ENCODE data around the gene ENDOD1.

ENDOD1 gene

DNA sequence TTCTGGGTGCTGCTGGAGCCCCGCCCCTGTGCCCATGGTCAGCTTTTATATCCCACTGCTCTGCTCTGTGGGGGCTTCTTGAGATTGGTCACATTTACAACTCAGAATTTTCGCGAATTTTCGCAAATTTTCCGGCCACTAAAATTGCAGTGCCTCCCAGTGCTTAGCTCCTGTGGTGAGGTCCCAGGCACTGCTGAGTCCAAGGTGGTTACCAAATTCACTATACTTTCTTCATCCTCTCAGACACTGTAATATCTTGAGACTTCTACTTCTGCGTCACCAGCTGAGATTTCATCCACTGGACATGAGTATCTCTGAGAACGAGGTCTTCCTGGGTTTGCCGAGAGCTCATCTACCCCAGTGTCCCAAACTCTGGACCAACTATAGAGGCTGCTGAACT is 31.7 kb upstream of the ENDOD1 start:
- Histone ChIP-seq H3K4me3 (ENCODE audit: low read depth in 1 of 5, low read length in 5 of 5) (no peak overlapping the region), H3K36me3 (ENCODE audit: control insufficient read depth in 5 of 5, insufficient read depth in 5 of 5, low read length in 5 of 5) (no peaks in the 10 kb centered on the region), H3K27ac (ENCODE audit: low read depth, low read length) (no peak overlapping the region), H3K27me3 (ENCODE audit: control insufficient read depth in 5 of 5, insufficient read depth in 4 of 5, low read length in 5 of 5) (peaks cover 0 to 10% (median 8%) of the 10 kb centered on the region in 5 donors), H3K9ac (ENCODE audit: low read length in 5 of 5) (no peak overlapping the region), H3K9me3 (ENCODE audit: control insufficient read depth in 5 of 5, low read length in 5 of 5) (no peaks in the 10 kb centered on the region), H3K4me1 (ENCODE audit: control insufficient read depth in 5 of 5, insufficient read depth in 5 of 5, low read length in 5 of 5) (no peaks in the 10 kb centered on the region)

DNA sequence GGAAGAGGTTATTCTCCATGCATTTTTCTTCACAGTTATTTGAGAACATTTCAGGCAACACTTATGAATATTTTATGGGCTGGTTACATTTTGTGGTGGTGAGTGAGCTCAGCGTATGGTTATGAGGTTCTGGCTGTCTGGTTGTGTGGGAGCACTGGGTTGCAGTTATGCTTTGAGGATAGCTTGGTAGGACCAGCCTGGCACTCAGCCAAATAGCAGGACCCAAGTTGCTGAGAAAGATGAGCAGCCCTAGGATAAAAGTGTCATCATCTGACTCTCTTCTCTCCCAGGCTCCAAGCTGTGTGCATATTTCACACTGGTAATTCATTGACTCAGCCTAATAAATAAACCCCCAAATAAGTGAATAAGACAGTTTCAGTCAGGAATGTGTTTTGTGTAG is 31.0 kb upstream of the ENDOD1 start:
- no peak overlapping the region for H3K4me3 ChIP-seq (ENCODE audit: low read depth in 1 of 5, low read length in 5 of 5)
- H3K27me3 ChIP-seq (ENCODE audit: control insufficient read depth in 5 of 5, insufficient read depth in 4 of 5, low read length in 5 of 5): peaks cover 0 to 7% (median 6%) of the 10 kb centered on the region in 5 donors
- no peak overlapping the region for H3K27ac ChIP-seq (ENCODE audit: low read depth, low read length)
- no peaks in the 10 kb centered on the region for H3K4me1 ChIP-seq (ENCODE audit: control insufficient read depth in 5 of 5, insufficient read depth in 5 of 5, low read length in 5 of 5)
- H3K36me3 ChIP-seq (ENCODE audit: control insufficient read depth in 5 of 5, insufficient read depth in 5 of 5, low read length in 5 of 5): no peaks in the 10 kb centered on the region
- no peaks in the 10 kb centered on the region for H3K9me3 ChIP-seq (ENCODE audit: control insufficient read depth in 5 of 5, low read length in 5 of 5)
- H3K9ac ChIP-seq (ENCODE audit: low read length in 5 of 5): no peak overlapping the region

- Histone ChIP-seq H3K27me3 (ENCODE audit: control insufficient read depth in 5 of 5, insufficient read depth in 4 of 5, low read length in 5 of 5) (peaks cover 0 to 5% (median 2%) of the 10 kb centered on the region in 5 donors), H3K4me3 (ENCODE audit: low read depth in 1 of 5, low read length in 5 of 5) (no peak overlapping the region), H3K27ac (ENCODE audit: low read depth, low read length) (no peak overlapping the region), H3K4me1 (ENCODE audit: control insufficient read depth in 5 of 5, insufficient read depth in 5 of 5, low read length in 5 of 5) (no peaks in the 10 kb centered on the region), H3K9me3 (ENCODE audit: control insufficient read depth in 5 of 5, low read length in 5 of 5) (no peaks in the 10 kb centered on the region), H3K36me3 (ENCODE audit: control insufficient read depth in 5 of 5, insufficient read depth in 5 of 5, low read length in 5 of 5) (no peaks in the 10 kb centered on the region), H3K9ac (ENCODE audit: low read length in 5 of 5) (no peak overlapping the region)
These were observed 30.6 kb upstream of the ENDOD1 start for GRCh38 chr11:95059046-95059445.

GRCh38 chr11:95065336-95065735 is 24.3 kb upstream of the ENDOD1 start:
- Histone ChIP-seq H3K9me3 (ENCODE audit: control insufficient read depth in 5 of 5, low read length in 5 of 5) (no peaks in the 10 kb centered on the region), H3K4me1 (ENCODE audit: control insufficient read depth in 5 of 5, insufficient read depth in 5 of 5, low read length in 5 of 5) (peaks cover 2 to 28% (median 25%) of the 10 kb centered on the region in 5 donors), H3K4me3 (ENCODE audit: low read depth in 1 of 5, low read length in 5 of 5) (no peak overlapping the region), H3K27ac (ENCODE audit: low read depth, low read length) (no peak overlapping the region), H3K27me3 (ENCODE audit: control insufficient read depth in 5 of 5, insufficient read depth in 4 of 5, low read length in 5 of 5) (no peaks in the 10 kb centered on the region), H3K36me3 (ENCODE audit: control insufficient read depth in 5 of 5, insufficient read depth in 5 of 5, low read length in 5 of 5) (no peaks in the 10 kb centered on the region), H3K9ac (ENCODE audit: low read length in 5 of 5) (no peak overlapping the region)

DNA sequence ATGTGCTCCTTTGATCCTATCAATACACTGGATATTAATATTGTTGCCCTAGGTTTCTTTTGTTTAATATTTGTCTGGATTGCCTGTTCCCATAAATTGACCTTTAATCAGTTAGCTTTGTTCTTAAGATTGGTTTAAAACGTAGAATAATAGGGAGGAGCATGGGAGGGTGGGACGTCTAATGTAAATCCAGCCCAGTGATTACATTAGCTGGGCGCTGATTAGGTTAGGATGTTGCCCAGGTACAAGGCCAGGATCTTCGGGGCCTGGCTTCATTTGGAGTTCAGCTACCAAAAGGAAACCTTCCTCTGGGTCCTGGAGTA is 23.0 kb upstream of the ENDOD1 start, which contains the start of gene SRSF8:
TSS of gene SRSF8 (plus strand) at position 204 of the 323 bp plus-strand sequence. CDS start 308 bp downstream, outside the sequence.
- Histone ChIP-seq H3K9ac (ENCODE audit: low read length in 5 of 5) (peak within 1 kb of the TSS; percentile 77 to 97 (median 79)), H3K36me3 (ENCODE audit: control insufficient read depth in 5 of 5, insufficient read depth in 5 of 5, low read length in 5 of 5) (no peaks in the 10 kb centered on the region), H3K9me3 (ENCODE audit: control insufficient read depth in 5 of 5, low read length in 5 of 5) (no peaks in the 10 kb centered on the region), H3K4me3 (ENCODE audit: low read depth in 1 of 5, low read length in 5 of 5) (peak within 1 kb of the TSS; percentile 87 to 100 (median 99)), H3K4me1 (ENCODE audit: control insufficient read depth in 5 of 5, insufficient read depth in 5 of 5, low read length in 5 of 5) (peaks cover 2 to 28% (median 25%) of the 10 kb centered on the region in 5 donors), H3K27me3 (ENCODE audit: control insufficient read depth in 5 of 5, insufficient read depth in 4 of 5, low read length in 5 of 5) (no peaks in the 10 kb centered on the region), H3K27ac (ENCODE audit: low read depth, low read length) (peak within 1 kb of the TSS; percentile 71)

- Histone ChIP-seq H3K4me3 (ENCODE audit: low read depth in 1 of 5, low read length in 5 of 5) (peak overlapping the region; percentile 87 to 100 (median 99)), H3K27me3 (ENCODE audit: control insufficient read depth in 5 of 5, insufficient read depth in 4 of 5, low read length in 5 of 5) (no peaks in the 10 kb centered on the region), H3K4me1 (ENCODE audit: control insufficient read depth in 5 of 5, insufficient read depth in 5 of 5, low read length in 5 of 5) (peaks cover 2 to 28% (median 25%) of the 10 kb centered on the region in 5 donors), H3K36me3 (ENCODE audit: control insufficient read depth in 5 of 5, insufficient read depth in 5 of 5, low read length in 5 of 5) (no peaks in the 10 kb centered on the region), H3K9me3 (ENCODE audit: control insufficient read depth in 5 of 5, low read length in 5 of 5) (no peaks in the 10 kb centered on the region), H3K27ac (ENCODE audit: low read depth, low read length) (peak overlapping the region; percentile 71), H3K9ac (ENCODE audit: low read length in 5 of 5) (peak overlapping the region; percentile 77 to 97 (median 79))
These were observed 22.4 kb upstream of the ENDOD1 start for GRCh38 chr11:95067039-95067840.

GRCh38 chr11:95067841-95068219 is 21.8 kb upstream of the ENDOD1 start:
- H3K36me3 ChIP-seq (ENCODE audit: control insufficient read depth in 5 of 5, insufficient read depth in 5 of 5, low read length in 5 of 5): no peaks in the 10 kb centered on the region
- peak overlapping the region; percentile 77 to 97 (median 79) for H3K9ac ChIP-seq (ENCODE audit: low read length in 5 of 5)
- H3K27me3 ChIP-seq (ENCODE audit: control insufficient read depth in 5 of 5, insufficient read depth in 4 of 5, low read length in 5 of 5): no peaks in the 10 kb centered on the region
- peak overlapping the region; percentile 87 to 100 (median 99) for H3K4me3 ChIP-seq (ENCODE audit: low read depth in 1 of 5, low read length in 5 of 5)
- peak overlapping the region; percentile 71 for H3K27ac ChIP-seq (ENCODE audit: low read depth, low read length)
- no peaks in the 10 kb centered on the region for H3K9me3 ChIP-seq (ENCODE audit: control insufficient read depth in 5 of 5, low read length in 5 of 5)
- H3K4me1 ChIP-seq (ENCODE audit: control insufficient read depth in 5 of 5, insufficient read depth in 5 of 5, low read length in 5 of 5): peaks cover 2 to 28% (median 25%) of the 10 kb centered on the region in 5 donors

DNA sequence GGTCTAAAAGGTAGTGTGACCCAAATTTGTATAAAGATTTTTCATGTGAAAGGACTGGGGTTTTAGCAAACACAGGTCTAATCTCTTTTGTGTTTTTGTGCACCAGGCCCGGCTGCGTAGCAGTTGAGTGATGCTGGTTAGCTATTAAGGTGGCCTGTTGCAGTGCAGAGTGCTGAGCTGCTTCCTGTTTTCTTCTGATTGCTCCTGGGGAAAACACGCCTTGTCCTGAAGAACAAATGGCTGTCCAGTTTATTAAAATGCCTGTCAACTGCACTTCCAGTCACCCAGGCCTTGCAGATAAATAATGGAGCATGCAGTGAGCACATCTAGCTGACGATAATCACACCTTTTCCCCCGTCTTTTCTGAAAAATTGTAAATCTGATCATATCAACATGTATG is 21.1 kb upstream of the ENDOD1 start:
- H3K9me3 ChIP-seq (ENCODE audit: control insufficient read depth in 5 of 5, low read length in 5 of 5): no peaks in the 10 kb centered on the region
- H3K36me3 ChIP-seq (ENCODE audit: control insufficient read depth in 5 of 5, insufficient read depth in 5 of 5, low read length in 5 of 5): no peaks in the 10 kb centered on the region
- H3K27ac ChIP-seq (ENCODE audit: low read depth, low read length): peak overlapping the region; percentile 71
- H3K4me3 ChIP-seq (ENCODE audit: low read depth in 1 of 5, low read length in 5 of 5): peak overlapping the region; percentile 87 to 100 (median 99)
- peaks cover 2 to 28% (median 25%) of the 10 kb centered on the region in 5 donors for H3K4me1 ChIP-seq (ENCODE audit: control insufficient read depth in 5 of 5, insufficient read depth in 5 of 5, low read length in 5 of 5)
- peak overlapping the region in 3 of 5 donors; percentile 77 to 97 (median 88) for H3K9ac ChIP-seq (ENCODE audit: low read length in 5 of 5)
- no peaks in the 10 kb centered on the region for H3K27me3 ChIP-seq (ENCODE audit: control insufficient read depth in 5 of 5, insufficient read depth in 4 of 5, low read length in 5 of 5)

GRCh38 chr11:95070471-95070870 is 19.2 kb upstream of the ENDOD1 start:
- Histone ChIP-seq H3K27ac (ENCODE audit: low read depth, low read length) (no peak overlapping the region), H3K36me3 (ENCODE audit: control insufficient read depth in 5 of 5, insufficient read depth in 5 of 5, low read length in 5 of 5) (no peaks in the 10 kb centered on the region), H3K4me1 (ENCODE audit: control insufficient read depth in 5 of 5, insufficient read depth in 5 of 5, low read length in 5 of 5) (peaks cover 2 to 40% (median 35%) of the 10 kb centered on the region in 5 donors), H3K27me3 (ENCODE audit: control insufficient read depth in 5 of 5, insufficient read depth in 4 of 5, low read length in 5 of 5) (no peaks in the 10 kb centered on the region), H3K9ac (ENCODE audit: low read length in 5 of 5) (no peak overlapping the region), H3K9me3 (ENCODE audit: control insufficient read depth in 5 of 5, low read length in 5 of 5) (no peaks in the 10 kb centered on the region), H3K4me3 (ENCODE audit: low read depth in 1 of 5, low read length in 5 of 5) (no peak overlapping the region)

- no peak overlapping the region for H3K4me3 ChIP-seq (ENCODE audit: low read depth in 1 of 5, low read length in 5 of 5)
- H3K27me3 ChIP-seq (ENCODE audit: control insufficient read depth in 5 of 5, insufficient read depth in 4 of 5, low read length in 5 of 5): no peaks in the 10 kb centered on the region
- no peak overlapping the region for H3K27ac ChIP-seq (ENCODE audit: low read depth, low read length)
- H3K36me3 ChIP-seq (ENCODE audit: control insufficient read depth in 5 of 5, insufficient read depth in 5 of 5, low read length in 5 of 5): no peaks in the 10 kb centered on the region
- H3K4me1 ChIP-seq (ENCODE audit: control insufficient read depth in 5 of 5, insufficient read depth in 5 of 5, low read length in 5 of 5): peaks cover 0 to 42% (median 35%) of the 10 kb centered on the region in 5 donors
- H3K9me3 ChIP-seq (ENCODE audit: control insufficient read depth in 5 of 5, low read length in 5 of 5): no peaks in the 10 kb centered on the region
- H3K9ac ChIP-seq (ENCODE audit: low read length in 5 of 5): no peak overlapping the region
These were observed 16.7 kb upstream of the ENDOD1 start for GRCh38 chr11:95072948-95073347.

Data from subcutaneous abdominal adipose tissue (tissue), 5 donors.